ENCODE data around the gene CHN2. TPM values are rescaled to one million over a fixed set of nuclear protein-coding genes. Genes with fewer than 3 reads are reported as not detected.

The CHN2 gene
- total RNA-seq, 1 experiment from 2014 or later, result 0.15 TPM

- DNase-seq (ENCODE audit: low read depth, low spot score) (no peak), ATAC-seq (no peak)
- Histone ChIP-seq H3K4me1 (ENCODE audit: control insufficient read depth, insufficient read depth, low read length) (no peaks in the 10 kb centered on the region), H3K36me3 (ENCODE audit: control insufficient read depth, insufficient read depth, low read length) (no peaks in the 10 kb centered on the region), H3K27me3 (ENCODE audit: control insufficient read depth, insufficient read depth, low read length) (no peaks in the 10 kb centered on the region), H3K9me3 (ENCODE audit: control insufficient read depth, insufficient read depth, low read depth, low read length) (no peaks in the 10 kb centered on the region), H3K27ac (ENCODE audit: low read length) (no peak overlapping the region), H3K4me3 (ENCODE audit: low read depth in 2 of 2, low read length in 2 of 2) (no peak overlapping the region)
- CTCF ChIA-PET, result no interaction called here
- intact Hi-C loops (cut with micrococcal nuclease; ENCODE audit: unreplicated experiment), result no loop called here
- in situ Hi-C loops (cut with HindIII; ENCODE audit: low pct_unique_long_range_greater_than_20kb, low sequenced_read_pairs), result no loop called here
- TF ChIP-seq POLR2AphosphoS5 (IDR thresholded peaks at IDR 0.05; ENCODE audit: low read depth, low read length) (no peak), REST (IDR thresholded peaks at IDR 0.05; ENCODE audit: insufficient read depth in 1 of 2, low read depth in 2 of 2, low read length in 1 of 2) (no peak), SIN3A (IDR thresholded peaks at IDR 0.05; ENCODE audit: borderline replicate concordance, insufficient read depth, low read depth, low read length) (no peak), TCF7L2 (IDR thresholded peaks at IDR 0.05; ENCODE audit: low read depth, low read length) (no peak)
- no TSS peak for BruUV-seq (replicated peaks)
- POLR2A ChIA-PET, result no interaction called here
These were observed 70.8 kb downstream of the CHN2 start for GRCh38 chr7:29265208-29265923.

GRCh38 chr7:29269935-29270334, 75.4 kb downstream of the CHN2 start:
- intact Hi-C loops (cut with micrococcal nuclease; ENCODE audit: unreplicated experiment), result no loop called here

More at GRCh38 chr7:29269935-29270334, 75.4 kb downstream of the CHN2 start:
- H3K9me3 ChIP-seq (ENCODE audit: control insufficient read depth, insufficient read depth, low read depth, low read length), result no peaks in the 10 kb centered on the region
- H3K27me3 ChIP-seq (ENCODE audit: control insufficient read depth, insufficient read depth, low read length), result no peaks in the 10 kb centered on the region
- POLR2A ChIA-PET, result no interaction called here
- CTCF ChIA-PET, result no interaction called here
- no peak for ATAC-seq
- BruUV-seq (replicated peaks), result no TSS peak
- in situ Hi-C loops (cut with HindIII; ENCODE audit: low pct_unique_long_range_greater_than_20kb, low sequenced_read_pairs), result no loop called here
- no peaks in the 10 kb centered on the region for H3K36me3 ChIP-seq (ENCODE audit: control insufficient read depth, insufficient read depth, low read length)
- H3K4me1 ChIP-seq (ENCODE audit: control insufficient read depth, insufficient read depth, low read length), result peaks cover 2% of the 10 kb centered on the region; the same call in 1 of the 2 replicates
- DNase-seq (ENCODE audit: low read depth, low spot score), result no peak
- no peak overlapping the region for H3K27ac ChIP-seq (ENCODE audit: low read length)
- no peak overlapping the region for H3K4me3 ChIP-seq (ENCODE audit: low read depth in 2 of 2, low read length in 2 of 2)
- TF ChIP-seq TCF7L2 (IDR thresholded peaks at IDR 0.05; ENCODE audit: low read depth, low read length), result no peak
- TF ChIP-seq REST (IDR thresholded peaks at IDR 0.05; ENCODE audit: insufficient read depth in 1 of 2, low read depth in 2 of 2, low read length in 1 of 2), result no peak
- TF ChIP-seq SIN3A (IDR thresholded peaks at IDR 0.05; ENCODE audit: borderline replicate concordance, insufficient read depth, low read depth, low read length), result no peak

Measured in Panc1 (cell line).